ENCODE data around the gene ATP6V0C.
"Not testable (repeated sequence)": the region's sequence is repeated elsewhere in the genome, so short reads cannot be mapped to it uniquely, and the experiment has no call there.

GRCh38 chr16:2557150-2557549 is 43.4 kb downstream of the ATP6V0C start:
- not testable (repeated sequence) for TF ChIP-seq CTCF (IDR thresholded peaks at IDR 0.05; ENCODE audit: poor library complexity); EZH2 (IDR thresholded peaks at IDR 0.05; ENCODE audit: borderline replicate concordance); EZH2phosphoT487 (IDR thresholded peaks at IDR 0.05; ENCODE audit: low read depth, severe bottlenecking, unreplicated experiment)
